ENCODE results near the gene TESMIN.

The TESMIN gene

DNA sequence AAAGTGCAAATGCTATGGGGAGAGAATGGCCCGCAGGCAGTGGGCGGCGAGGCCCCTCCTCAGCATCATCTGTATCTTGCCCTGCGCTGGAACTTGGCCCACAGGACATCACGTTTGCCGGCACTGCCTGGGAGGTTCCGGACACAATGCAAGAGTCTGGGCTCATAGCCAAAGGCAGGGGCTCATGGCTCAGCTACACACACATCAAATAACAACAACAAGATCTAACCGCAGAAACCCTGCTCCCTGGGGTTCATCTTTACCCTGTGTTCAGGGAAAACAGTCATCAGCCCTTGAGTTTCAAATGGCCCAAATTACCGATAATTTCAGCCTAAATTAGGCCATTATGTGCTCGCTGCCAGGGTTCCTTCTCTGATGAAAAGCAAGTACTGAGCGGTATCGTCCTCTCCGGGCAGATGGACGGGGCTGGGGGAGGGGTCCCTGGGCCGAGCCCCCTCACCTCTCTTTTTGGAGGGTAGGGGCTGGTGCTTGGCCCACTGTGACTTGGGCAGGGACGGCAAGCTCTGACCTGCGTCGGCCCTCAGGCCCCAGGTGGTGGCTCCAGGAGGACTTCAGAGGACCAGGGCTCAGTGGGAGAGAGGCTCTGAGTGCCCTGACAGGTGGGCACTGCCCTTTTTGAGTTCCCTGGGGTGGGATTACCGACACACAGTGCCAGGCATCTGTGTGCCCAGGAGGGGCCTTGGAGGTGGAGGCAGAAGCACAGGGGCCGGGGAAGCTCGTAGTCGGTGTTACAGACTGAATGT, 92.0 kb downstream of the TESMIN start:
- no peak for FAIRE-seq
- no peak for DNase-seq (ENCODE audit: insufficient read length, low spot score)
- TF ChIP-seq POLR2AphosphoS5 (IDR thresholded peaks at IDR 0.05; ENCODE audit: low read depth, low read length) (no peak), POU2F2 (IDR thresholded peaks at IDR 0.05; ENCODE audit: low read depth, low read length) (no peak), POLR2A (IDR thresholded peaks at IDR 0.05; ENCODE audit: low read depth, low read length) (no peak), PAX5 (IDR thresholded peaks at IDR 0.05; ENCODE audit: insufficient read depth, low read length, severe bottlenecking) (no peak), TAF1 (IDR thresholded peaks at IDR 0.05; ENCODE audit: low read depth, low read length) (no peak), SPI1 (IDR thresholded peaks at IDR 0.05; ENCODE audit: low read depth, low read length) (no peak)

DNA sequence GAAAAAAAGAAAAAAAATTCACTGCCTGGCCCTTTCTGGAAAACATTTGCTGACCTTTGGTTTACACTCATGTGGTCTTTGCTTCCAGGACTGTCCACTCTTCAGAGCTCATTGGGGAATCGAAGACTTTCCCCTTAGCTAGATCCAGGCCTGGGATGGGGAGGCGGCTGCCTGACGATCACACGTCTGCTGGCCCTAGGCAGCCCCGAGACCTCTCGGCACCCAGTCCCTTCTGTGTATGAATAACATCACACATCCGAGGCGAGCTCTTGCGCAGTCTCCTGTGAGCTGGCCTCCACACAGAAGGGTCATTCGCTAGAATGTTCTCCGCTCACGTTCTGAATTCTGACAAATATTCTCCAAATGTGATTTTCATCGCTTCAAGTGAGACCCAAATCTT, 92.7 kb downstream of the TESMIN start:
- FAIRE-seq (no peak), DNase-seq (ENCODE audit: insufficient read length, low spot score) (no peak)
- TF ChIP-seq TAF1 (IDR thresholded peaks at IDR 0.05; ENCODE audit: low read depth, low read length) (no peak), POU2F2 (IDR thresholded peaks at IDR 0.05; ENCODE audit: low read depth, low read length) (no peak), POLR2A (IDR thresholded peaks at IDR 0.05; ENCODE audit: low read depth, low read length) (no peak), POLR2AphosphoS5 (IDR thresholded peaks at IDR 0.05; ENCODE audit: low read depth, low read length) (no peak), PAX5 (IDR thresholded peaks at IDR 0.05; ENCODE audit: insufficient read depth, low read length, severe bottlenecking) (no peak), SPI1 (IDR thresholded peaks at IDR 0.05; ENCODE audit: low read depth, low read length) (no peak)

DNA sequence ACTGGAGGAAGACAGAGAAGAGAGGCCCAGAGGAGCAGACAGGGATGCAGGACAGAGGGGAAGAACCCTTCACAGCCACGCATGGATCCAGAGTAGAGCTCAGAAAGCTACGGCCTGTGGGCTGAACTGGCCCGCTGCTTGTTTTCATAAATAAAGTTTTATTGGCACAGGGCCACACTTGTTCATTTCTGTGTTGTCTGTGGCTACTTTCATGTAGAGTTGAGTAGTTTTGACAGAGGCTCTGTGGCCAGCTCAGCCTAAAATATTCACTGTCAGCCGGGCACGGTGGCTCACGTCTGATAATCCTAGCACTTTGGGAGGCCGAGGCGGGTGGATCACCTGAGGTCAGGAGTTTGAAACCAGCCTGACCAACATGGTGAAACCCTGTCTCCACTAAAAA, 93.2 kb downstream of the TESMIN start:
- no peak for FAIRE-seq

More for the DNA sequence above, 93.2 kb downstream of the TESMIN start:
- DNase-seq (ENCODE audit: insufficient read length, low spot score): no peak
- no peak for TF ChIP-seq POLR2AphosphoS5 (IDR thresholded peaks at IDR 0.05; ENCODE audit: low read depth, low read length)
- TF ChIP-seq SPI1 (IDR thresholded peaks at IDR 0.05; ENCODE audit: low read depth, low read length): no peak
- TF ChIP-seq PAX5 (IDR thresholded peaks at IDR 0.05; ENCODE audit: insufficient read depth, low read length, severe bottlenecking): no peak
- TF ChIP-seq POLR2A (IDR thresholded peaks at IDR 0.05; ENCODE audit: low read depth, low read length): no peak
- TF ChIP-seq POU2F2 (IDR thresholded peaks at IDR 0.05; ENCODE audit: low read depth, low read length): no peak
- no peak for TF ChIP-seq TAF1 (IDR thresholded peaks at IDR 0.05; ENCODE audit: low read depth, low read length)
